WTC11 (cell line): Measurements from ENCODE around the gene MEF2B.

Experiments used
- ATF6 ChIP-seq: sonication (generic); formaldehyde crosslinking; IDR thresholded peaks from 2 replicates; pipeline ENCODE4 v1.8.1; 2023; ENCODE audit warnings: mild to moderate bottlenecking, missing genetic modification reagents
- CBFB ChIP-seq: sonication (generic); formaldehyde crosslinking; IDR thresholded peaks from 2 replicates; pipeline ENCODE4 v1.8.1; 2022; ENCODE audit warnings: mild to moderate bottlenecking, low read depth, missing genetic modification reagents
- CREB1 ChIP-seq: sonication (generic); formaldehyde crosslinking; IDR thresholded peaks from 2 replicates; pipeline ENCODE4 v1.8.0; 2023; ENCODE audit warnings: mild to moderate bottlenecking, missing genetic modification reagents
- CTCF ChIP-seq: fragments of 200-600 bp; IDR thresholded peaks from 2 replicates; pipeline ENCODE4 v1.8.0; 2022; ENCODE audit warnings: antibody characterized with exemption
- E2F4 ChIP-seq: sonication (generic); formaldehyde crosslinking; IDR thresholded peaks from 2 replicates; pipeline ENCODE4 v1.8.1; 2022; ENCODE audit warnings: low read depth, mild to moderate bottlenecking, moderate library complexity, missing genetic modification reagents, borderline replicate concordance
- E2F5 ChIP-seq: sonication (generic); formaldehyde crosslinking; IDR thresholded peaks from 2 replicates; pipeline ENCODE4 v1.8.1; 2022; ENCODE audit warnings: mild to moderate bottlenecking, moderate library complexity, missing genetic modification reagents
- FOXJ3 ChIP-seq: sonication (generic); formaldehyde crosslinking; IDR thresholded peaks from 2 replicates; pipeline ENCODE4 v1.9.0; 2021; ENCODE audit warnings: missing genetic modification reagents, mild to moderate bottlenecking, borderline replicate concordance
- FOXK1 ChIP-seq: sonication (generic); formaldehyde crosslinking; IDR thresholded peaks from 2 replicates; pipeline ENCODE4 v1.8.0; 2022; ENCODE audit warnings: mild to moderate bottlenecking, moderate library complexity, missing genetic modification reagents
- JUN ChIP-seq: sonication (generic); formaldehyde crosslinking; IDR thresholded peaks from 2 replicates; pipeline ENCODE4 v1.8.0; 2023; ENCODE audit warnings: mild to moderate bottlenecking, missing genetic modification reagents
- PRDM15 ChIP-seq: sonication (generic); formaldehyde crosslinking; IDR thresholded peaks from 2 replicates; pipeline ENCODE4 v1.8.0; 2022; ENCODE audit warnings: missing genetic modification reagents
- PRRX2 ChIP-seq: fragments of 250-450 bp; sonication (Bioruptor Pico); IDR thresholded peaks from 2 replicates; pipeline ENCODE4 v1.8.0; 2021; ENCODE audit warnings: mild to moderate bottlenecking
- TP53 ChIP-seq: sonication (generic); formaldehyde crosslinking; IDR thresholded peaks from 2 replicates; pipeline ENCODE4 v1.8.1; 2023; ENCODE audit warnings: mild to moderate bottlenecking, missing genetic modification reagents
- ZBTB21 ChIP-seq: sonication (generic); formaldehyde crosslinking; IDR thresholded peaks from 2 replicates; pipeline ENCODE4 v1.8.1; 2023; ENCODE audit warnings: mild to moderate bottlenecking, missing genetic modification reagents, borderline replicate concordance

GRCh38 chr19:19217099-19217498 lies 47.0 kb upstream of the MEF2B start:
- TF ChIP-seq E2F5 = no peak
- TF ChIP-seq ZBTB21 (CRISPR knock-in tag) = no peak
- no peak for TF ChIP-seq CTCF
- no peak for TF ChIP-seq CREB1
- no peak for TF ChIP-seq FOXJ3
- TF ChIP-seq ATF6 (CRISPR knock-in tag) = no peak
- no peak for TF ChIP-seq PRRX2 (CRISPR knock-in tag)
- TF ChIP-seq JUN (CRISPR knock-in tag) = no peak
- no peak for TF ChIP-seq E2F4 (CRISPR knock-in tag)
- no peak for TF ChIP-seq FOXK1 (CRISPR knock-in tag)
- no peak for TF ChIP-seq CBFB
- TF ChIP-seq PRDM15 = no peak
- TF ChIP-seq TP53 (CRISPR knock-in tag) = no peak
